NCI-H446 (cell line): ENCODE data around the gene ASGR2.

Source experiments
- DNase-seq, 2 experiments: peaks; one replicate each; lab custom pipeline; 2025; lab: John Stamatoyannopoulos, UW

ASGR2 gene

GRCh38 chr17:7060165-7060891 lies 54.3 kb downstream of the ASGR2 start:
- DNase-seq = no peak

GRCh38 chr17:7058831-7059447 lies 55.7 kb downstream of the ASGR2 start:
- no peak for DNase-seq

DNA sequence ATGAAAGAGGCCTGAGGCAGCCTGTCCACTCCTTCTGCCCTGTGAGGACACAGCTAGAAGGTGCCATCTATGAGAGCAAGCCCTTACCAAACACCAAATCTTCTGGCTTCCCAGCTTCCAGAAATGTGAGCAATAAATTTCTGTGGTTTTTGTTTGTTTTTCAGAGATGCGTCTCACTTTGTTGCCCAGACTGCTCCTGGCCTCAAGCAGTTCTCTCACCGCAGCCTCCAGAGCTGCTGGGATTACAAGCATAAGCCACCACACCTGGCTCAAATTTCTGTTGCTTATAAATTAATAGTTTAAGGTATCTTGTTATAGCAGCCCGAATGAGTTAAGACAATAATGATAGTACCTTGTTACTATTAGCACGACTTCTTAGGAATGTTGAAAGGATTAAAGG lies 58.2 kb downstream of the ASGR2 start:
- no peak for DNase-seq
